Measurements from ENCODE around the gene SPOCK3. TPM values are rescaled to one million over a fixed set of nuclear protein-coding genes. Genes with fewer than 3 reads are reported as not detected.

SPOCK3 gene
- total and polyA plus RNA-seq, 10 of the 15 experiments (the other 5 are each of a cell fraction or from before 2014, with no cell fraction given): 0.06 to 0.39 (median 0.09) TPM; not detected in 5

GRCh38 chr4:166839615-166840251, 394.6 kb downstream of the SPOCK3 start (continued):
- TF ChIP-seq MYB (IDR thresholded peaks at IDR 0.05; ENCODE audit: borderline replicate concordance, low read depth, low read length): no peak
- TF ChIP-seq FOXK2 (IDR thresholded peaks at IDR 0.05): no peak
- no peak for TF ChIP-seq E2F8 (IDR thresholded peaks at IDR 0.05; ENCODE audit: low read depth, partially characterized antibody)
- TF ChIP-seq RELB (IDR thresholded peaks at IDR 0.05; ENCODE audit: low read depth): peak; percentile 97
- no peak for TF ChIP-seq SIX5 (IDR thresholded peaks at IDR 0.05; ENCODE audit: low read depth, low read length, severe bottlenecking)
- peak; percentile 86 for TF ChIP-seq BMI1 (IDR thresholded peaks at IDR 0.05; ENCODE audit: borderline replicate concordance)
- TF ChIP-seq MLLT1 (IDR thresholded peaks at IDR 0.05): peak; percentile 92
- peak; percentile 97 for TF ChIP-seq DPF2 (IDR thresholded peaks at IDR 0.05)
- no peak for TF ChIP-seq TAF1 (IDR thresholded peaks at IDR 0.05; ENCODE audit: borderline replicate concordance, low read depth, low read length)
- TF ChIP-seq ETV6 (conservative IDR thresholded peaks at IDR 0.05 in 1 of 2, IDR thresholded peaks at IDR 0.05 in 1 of 2; ENCODE audit: borderline replicate concordance in 1 of 2, low read depth in 1 of 2): peak in 1 of 2 experiments; percentile 29; a peak in 1 of 4 replicates
- TF ChIP-seq ZNF592 (IDR thresholded peaks at IDR 0.05): peak; percentile 78; the same call in 1 of the 2 replicates
- no peak for TF ChIP-seq IRF5 (IDR thresholded peaks at IDR 0.05; ENCODE audit: borderline replicate concordance)
- peak; percentile 43 for TF ChIP-seq GATAD2B (conservative IDR thresholded peaks at IDR 0.05; ENCODE audit: low read depth)
- no peak for TF ChIP-seq ZZZ3 (IDR thresholded peaks at IDR 0.05; ENCODE audit: control insufficient read depth, insufficient read length, low read depth)
- TF ChIP-seq ZNF217 (IDR thresholded peaks at IDR 0.05): peak; percentile 87
- TF ChIP-seq RELA (IDR thresholded peaks at IDR 0.05; ENCODE audit: borderline replicate concordance, partially characterized antibody): peak; percentile 98

Measured in GM12878 (cell line).